ENCODE measurements around the gene SGCG.

The SGCG gene

GRCh38 chr13:23323946-23324709 lies 143.3 kb downstream of the SGCG start:
- TF ChIP-seq ZNF274 (IDR thresholded peaks at IDR 0.05; ENCODE audit: low read depth, low read length) (no peak), YY1 (IDR thresholded peaks at IDR 0.05; ENCODE audit: insufficient read depth, insufficient read length) (no peak), SUZ12 (IDR thresholded peaks at IDR 0.05; ENCODE audit: extremely low read depth, insufficient read depth, insufficient read length) (no peak)
- Histone ChIP-seq H3K27me3 (ENCODE audit: insufficient read depth, insufficient read length) (no peaks in the 10 kb centered on the region), H3K9me3 (ENCODE audit: insufficient read depth, low read length) (no peaks in the 10 kb centered on the region), H3K36me3 (ENCODE audit: insufficient read depth, insufficient read length, low read length) (no peaks in the 10 kb centered on the region), H3K4me1 (ENCODE audit: insufficient read depth, insufficient read length) (no peaks in the 10 kb centered on the region), H3K9ac (ENCODE audit: insufficient read length, low read depth) (no peak overlapping the region), H3K4me3 (ENCODE audit: insufficient read length, low read depth) (no peak overlapping the region)
- DNase-seq (ENCODE audit: low read depth, low spot score) = no peak

GRCh38 chr13:23325191-23325590 lies 144.4 kb downstream of the SGCG start:
- no peak overlapping the region for H3K4me3 ChIP-seq (ENCODE audit: insufficient read length, low read depth)
- DNase-seq (ENCODE audit: low read depth, low spot score) = no peak
- no peak for TF ChIP-seq YY1 (IDR thresholded peaks at IDR 0.05; ENCODE audit: insufficient read depth, insufficient read length)
- no peak for TF ChIP-seq SUZ12 (IDR thresholded peaks at IDR 0.05; ENCODE audit: extremely low read depth, insufficient read depth, insufficient read length)
- TF ChIP-seq ZNF274 (IDR thresholded peaks at IDR 0.05; ENCODE audit: low read depth, low read length) = no peak
- H3K27me3 ChIP-seq (ENCODE audit: insufficient read depth, insufficient read length) = no peaks in the 10 kb centered on the region
- H3K9ac ChIP-seq (ENCODE audit: insufficient read length, low read depth) = no peak overlapping the region
- no peaks in the 10 kb centered on the region for H3K9me3 ChIP-seq (ENCODE audit: insufficient read depth, low read length)
- H3K36me3 ChIP-seq (ENCODE audit: insufficient read depth, insufficient read length, low read length) = no peaks in the 10 kb centered on the region
- no peaks in the 10 kb centered on the region for H3K4me1 ChIP-seq (ENCODE audit: insufficient read depth, insufficient read length)

GRCh38 chr13:23330356-23330755 lies 149.6 kb downstream of the SGCG start:
- TF ChIP-seq ZNF274 (IDR thresholded peaks at IDR 0.05; ENCODE audit: low read depth, low read length) = no peak
- TF ChIP-seq YY1 (IDR thresholded peaks at IDR 0.05; ENCODE audit: insufficient read depth, insufficient read length) = no peak
- TF ChIP-seq SUZ12 (IDR thresholded peaks at IDR 0.05; ENCODE audit: extremely low read depth, insufficient read depth, insufficient read length) = no peak
- no peak for DNase-seq (ENCODE audit: low read depth, low spot score)
- Histone ChIP-seq H3K4me1 (ENCODE audit: insufficient read depth, insufficient read length) (no peaks in the 10 kb centered on the region), H3K9ac (ENCODE audit: insufficient read length, low read depth) (no peak overlapping the region), H3K9me3 (ENCODE audit: insufficient read depth, low read length) (no peaks in the 10 kb centered on the region), H3K4me3 (ENCODE audit: insufficient read length, low read depth) (no peak overlapping the region), H3K27me3 (ENCODE audit: insufficient read depth, insufficient read length) (no peaks in the 10 kb centered on the region), H3K36me3 (ENCODE audit: insufficient read depth, insufficient read length, low read length) (peaks cover 27% of the 10 kb centered on the region)

GRCh38 chr13:23339225-23339624 lies 158.4 kb downstream of the SGCG start:
- no peak for DNase-seq (ENCODE audit: low read depth, low spot score)
- Histone ChIP-seq H3K9me3 (ENCODE audit: insufficient read depth, low read length) (peaks cover 5% of the 10 kb centered on the region; the same call in 1 of the 2 replicates), H3K9ac (ENCODE audit: insufficient read length, low read depth) (no peak overlapping the region), H3K27me3 (ENCODE audit: insufficient read depth, insufficient read length) (no peaks in the 10 kb centered on the region), H3K4me3 (ENCODE audit: insufficient read length, low read depth) (no peak overlapping the region), H3K36me3 (ENCODE audit: insufficient read depth, insufficient read length, low read length) (peaks cover 71% of the 10 kb centered on the region), H3K4me1 (ENCODE audit: insufficient read depth, insufficient read length) (no peaks in the 10 kb centered on the region)
- TF ChIP-seq SUZ12 (IDR thresholded peaks at IDR 0.05; ENCODE audit: extremely low read depth, insufficient read depth, insufficient read length) (no peak), ZNF274 (IDR thresholded peaks at IDR 0.05; ENCODE audit: low read depth, low read length) (no peak), YY1 (IDR thresholded peaks at IDR 0.05; ENCODE audit: insufficient read depth, insufficient read length) (no peak)

GRCh38 chr13:23344931-23345595 lies 164.3 kb downstream of the SGCG start:
- H3K36me3 ChIP-seq (ENCODE audit: insufficient read depth, insufficient read length, low read length) = peaks cover 61% of the 10 kb centered on the region
- H3K4me1 ChIP-seq (ENCODE audit: insufficient read depth, insufficient read length) = no peaks in the 10 kb centered on the region
- H3K4me3 ChIP-seq (ENCODE audit: insufficient read length, low read depth) = no peak overlapping the region
- TF ChIP-seq SUZ12 (IDR thresholded peaks at IDR 0.05; ENCODE audit: extremely low read depth, insufficient read depth, insufficient read length) (no peak), ZNF274 (IDR thresholded peaks at IDR 0.05; ENCODE audit: low read depth, low read length) (no peak), YY1 (IDR thresholded peaks at IDR 0.05; ENCODE audit: insufficient read depth, insufficient read length) (no peak)
- DNase-seq (ENCODE audit: low read depth, low spot score) = no peak
- H3K9ac ChIP-seq (ENCODE audit: insufficient read length, low read depth) = no peak overlapping the region
- no peaks in the 10 kb centered on the region for H3K27me3 ChIP-seq (ENCODE audit: insufficient read depth, insufficient read length)
- no peaks in the 10 kb centered on the region for H3K9me3 ChIP-seq (ENCODE audit: insufficient read depth, low read length)

- no peak for TF ChIP-seq ZNF274 (IDR thresholded peaks at IDR 0.05; ENCODE audit: low read depth, low read length)
- TF ChIP-seq YY1 (IDR thresholded peaks at IDR 0.05; ENCODE audit: insufficient read depth, insufficient read length) = no peak
- no peak for TF ChIP-seq SUZ12 (IDR thresholded peaks at IDR 0.05; ENCODE audit: extremely low read depth, insufficient read depth, insufficient read length)
- Histone ChIP-seq H3K4me3 (ENCODE audit: insufficient read length, low read depth) (no peak overlapping the region), H3K36me3 (ENCODE audit: insufficient read depth, insufficient read length, low read length) (peaks cover 56% of the 10 kb centered on the region)
These were observed 166.8 kb downstream of the SGCG start for GRCh38 chr13:23347601-23348000.

More at GRCh38 chr13:23347601-23348000, 166.8 kb downstream of the SGCG start:
- DNase-seq (ENCODE audit: low read depth, low spot score) = no peak
- Histone ChIP-seq H3K27me3 (ENCODE audit: insufficient read depth, insufficient read length) (no peaks in the 10 kb centered on the region), H3K4me1 (ENCODE audit: insufficient read depth, insufficient read length) (no peaks in the 10 kb centered on the region), H3K9me3 (ENCODE audit: insufficient read depth, low read length) (no peaks in the 10 kb centered on the region), H3K9ac (ENCODE audit: insufficient read length, low read depth) (no peak overlapping the region)

Data from NT2/D1 (cell line).